RWPE2 (cell line): ENCODE results near the gene TH.
A peak's percentile ranks its signal among the peaks of the same experiment; 100 is the strongest.

ENCODE experiments used
- ATAC-seq: fragments of 200-7000 bp; cut with Tn5 transposase; 3 replicates; pipeline ENCODE4 v1.9.1; 2021; ENCODE audit warnings: low read depth
- DNase-seq: peaks from one replicate; pipeline ENCODE4 v3.0.0-alpha.2; 2020; ENCODE audit warnings: low spot score
- H3K27ac ChIP-seq: fragments of 450-650 bp; 2 replicates; pipeline ENCODE4 v1.5.1; 2017; ENCODE audit warnings: mild to moderate bottlenecking; ENCODE audit not compliant: poor library complexity, severe bottlenecking
- H3K27me3 ChIP-seq: fragments of 250-450 bp; sonication (Bioruptor Pico); 2 replicates; pipeline ENCODE4 v1.5.1; 2021; ENCODE audit warnings: mild to moderate bottlenecking, moderate library complexity; ENCODE audit not compliant: insufficient read depth, poor library complexity, severe bottlenecking
- H3K36me3 ChIP-seq: fragments of 250-450 bp; sonication (Bioruptor Pico); 2 replicates; pipeline ENCODE4 v1.5.1; 2020; ENCODE audit warnings: low read depth, mild to moderate bottlenecking, moderate library complexity
- H3K4me1 ChIP-seq: fragments of 250-450 bp; sonication (Bioruptor Pico); 2 replicates; pipeline ENCODE4 v1.5.1; 2021; ENCODE audit warnings: mild to moderate bottlenecking, moderate library complexity; ENCODE audit not compliant: insufficient read depth, poor library complexity, severe bottlenecking
- H3K4me3 ChIP-seq: fragments of 250-450 bp; sonication (Bioruptor Pico); 2 replicates; pipeline ENCODE4 v1.5.1; 2021; ENCODE audit warnings: mild to moderate bottlenecking, moderate library complexity; ENCODE audit not compliant: severe bottlenecking
- H3K9me3 ChIP-seq: fragments of 250-450 bp; sonication (Bioruptor Pico); 2 replicates; pipeline ENCODE4 v1.5.1; 2021; ENCODE audit warnings: mild to moderate bottlenecking, moderate library complexity; ENCODE audit not compliant: severe bottlenecking
- TF ChIP-seq, protein P1 (sequence below): fragments of 450-650 bp; IDR thresholded peaks from one replicate; pipeline ENCODE4 v1.5.1; 2017; ENCODE audit warnings: mild to moderate bottlenecking, moderate library complexity; ENCODE audit not compliant: poor library complexity, severe bottlenecking

TH gene

DNA sequence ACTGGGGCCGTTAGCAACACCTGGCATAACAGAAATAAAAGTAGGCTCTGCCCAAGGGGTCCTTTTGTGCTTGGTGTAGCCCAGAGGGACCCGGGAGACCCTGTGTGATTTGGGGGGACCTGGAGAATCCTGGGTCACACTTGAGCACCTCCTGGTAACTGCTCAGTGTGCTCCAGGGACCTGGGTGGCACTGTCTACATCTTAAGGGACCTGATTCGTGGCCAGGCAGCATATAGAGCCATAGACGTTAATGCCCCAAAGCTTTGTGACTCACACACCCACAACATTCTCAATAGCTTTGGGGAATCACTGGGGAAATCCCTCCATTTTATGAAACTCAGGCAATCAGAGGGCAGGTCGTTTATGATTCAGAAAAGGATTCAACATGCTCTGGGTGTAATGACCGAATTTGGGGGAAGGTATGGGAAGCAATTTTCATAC is 28.8 kb downstream of the TH start:
- no peaks in the 10 kb centered on the region for H3K4me1 ChIP-seq
- H3K36me3 ChIP-seq = no peaks in the 10 kb centered on the region
- 0 out of 3 replicates have a peak, but pooled peaks have one; percentile 10 for ATAC-seq
- H3K27ac ChIP-seq = no peak overlapping the region
- DNase-seq = no peak
- no peak overlapping the region for H3K4me3 ChIP-seq
- H3K27me3 ChIP-seq = peaks cover 90% of the 10 kb centered on the region
- no peaks in the 10 kb centered on the region for H3K9me3 ChIP-seq
- TF ChIP-seq, protein P1, sequence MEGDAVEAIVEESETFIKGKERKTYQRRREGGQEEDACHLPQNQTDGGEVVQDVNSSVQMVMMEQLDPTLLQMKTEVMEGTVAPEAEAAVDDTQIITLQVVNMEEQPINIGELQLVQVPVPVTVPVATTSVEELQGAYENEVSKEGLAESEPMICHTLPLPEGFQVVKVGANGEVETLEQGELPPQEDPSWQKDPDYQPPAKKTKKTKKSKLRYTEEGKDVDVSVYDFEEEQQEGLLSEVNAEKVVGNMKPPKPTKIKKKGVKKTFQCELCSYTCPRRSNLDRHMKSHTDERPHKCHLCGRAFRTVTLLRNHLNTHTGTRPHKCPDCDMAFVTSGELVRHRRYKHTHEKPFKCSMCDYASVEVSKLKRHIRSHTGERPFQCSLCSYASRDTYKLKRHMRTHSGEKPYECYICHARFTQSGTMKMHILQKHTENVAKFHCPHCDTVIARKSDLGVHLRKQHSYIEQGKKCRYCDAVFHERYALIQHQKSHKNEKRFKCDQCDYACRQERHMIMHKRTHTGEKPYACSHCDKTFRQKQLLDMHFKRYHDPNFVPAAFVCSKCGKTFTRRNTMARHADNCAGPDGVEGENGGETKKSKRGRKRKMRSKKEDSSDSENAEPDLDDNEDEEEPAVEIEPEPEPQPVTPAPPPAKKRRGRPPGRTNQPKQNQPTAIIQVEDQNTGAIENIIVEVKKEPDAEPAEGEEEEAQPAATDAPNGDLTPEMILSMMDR = no peak

DNA sequence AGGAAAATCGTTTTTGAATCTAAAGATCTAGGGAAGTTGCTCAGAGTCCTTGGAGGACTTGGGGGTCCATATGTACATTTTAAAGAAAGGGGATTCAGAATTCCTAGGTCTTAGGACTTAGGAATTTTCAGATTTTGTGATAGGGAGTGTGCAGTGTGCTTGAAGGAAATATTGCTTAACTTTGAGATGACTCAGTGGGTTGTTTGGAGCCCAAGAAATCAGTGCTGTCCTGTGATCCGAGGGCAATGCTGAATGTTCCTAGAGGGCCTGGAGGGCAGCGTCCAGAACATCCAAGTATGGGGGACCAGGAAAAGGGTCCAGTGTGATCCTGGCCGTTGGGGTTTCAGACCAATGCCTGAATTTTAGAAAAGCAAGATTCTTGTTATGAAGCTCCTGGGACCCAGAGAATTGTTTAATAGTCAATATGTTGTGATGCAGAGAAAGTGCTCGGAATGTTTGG is 29.3 kb downstream of the TH start:
- Histone ChIP-seq H3K4me3 (no peak overlapping the region), H3K9me3 (no peaks in the 10 kb centered on the region), H3K36me3 (no peaks in the 10 kb centered on the region), H3K27me3 (peaks cover 90% of the 10 kb centered on the region), H3K27ac (no peak overlapping the region), H3K4me1 (no peaks in the 10 kb centered on the region)
- peak; percentile 44; the same call in 1 of the 3 replicates for ATAC-seq
- TF ChIP-seq, protein P1 = no peak
- DNase-seq = no peak

DNA sequence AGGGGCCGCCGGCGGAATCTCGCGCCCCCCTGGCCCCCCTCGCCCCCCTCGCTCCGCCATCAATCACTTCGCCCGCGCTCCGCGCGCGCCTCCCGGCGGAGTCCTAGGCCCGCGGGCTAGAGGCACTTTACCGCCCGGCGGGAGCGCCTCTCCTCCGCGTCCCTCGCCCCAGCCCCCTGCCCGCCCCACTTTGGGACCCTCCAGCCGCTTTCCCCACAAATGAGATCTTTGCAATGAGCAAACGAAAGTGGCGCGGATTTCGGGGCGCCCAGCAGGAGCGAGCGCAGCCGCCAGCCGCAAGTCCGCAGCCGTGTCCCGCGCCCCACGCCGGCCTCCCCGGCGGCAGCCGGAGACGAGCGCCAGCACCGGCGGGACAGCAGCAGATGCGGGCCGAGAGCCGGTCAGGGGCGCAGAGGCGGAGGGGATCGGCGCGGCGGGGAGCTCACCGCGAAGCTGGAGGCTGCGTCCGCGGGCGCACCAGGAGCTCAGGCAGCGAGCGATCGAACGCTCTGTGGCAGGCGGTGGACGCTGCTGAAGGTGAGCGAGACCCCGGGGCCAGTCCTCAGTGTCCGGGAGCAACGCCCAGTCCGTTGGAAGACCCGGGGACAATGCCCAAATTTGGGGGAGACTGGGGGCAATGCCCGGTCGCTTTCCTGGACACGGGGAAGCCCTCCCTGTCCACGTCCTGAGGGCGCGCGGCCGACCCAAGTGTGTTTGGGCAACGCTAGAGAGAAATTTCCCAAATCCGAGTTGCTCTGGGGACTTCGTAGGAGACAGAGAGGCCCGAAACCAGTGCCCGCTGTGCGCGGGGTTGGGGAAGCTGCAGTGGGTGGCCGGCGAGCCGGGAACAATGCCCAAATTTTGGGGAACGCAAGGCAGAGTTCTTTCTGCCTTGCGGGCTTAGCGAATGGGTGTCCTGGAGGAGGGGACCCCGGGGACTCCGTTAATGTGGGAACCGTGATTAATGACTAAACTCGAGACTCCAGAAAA is 30.9 kb downstream of the TH start:
- TF ChIP-seq, protein P1 = no peak
- ATAC-seq (no peak), DNase-seq (no peak)
- no peaks in the 10 kb centered on the region for H3K36me3 ChIP-seq
- no peaks in the 10 kb centered on the region for H3K9me3 ChIP-seq
- no peaks in the 10 kb centered on the region for H3K4me1 ChIP-seq
- peaks cover 82% of the 10 kb centered on the region for H3K27me3 ChIP-seq
- H3K27ac ChIP-seq = no peak overlapping the region
- H3K4me3 ChIP-seq = no peak overlapping the region

DNA sequence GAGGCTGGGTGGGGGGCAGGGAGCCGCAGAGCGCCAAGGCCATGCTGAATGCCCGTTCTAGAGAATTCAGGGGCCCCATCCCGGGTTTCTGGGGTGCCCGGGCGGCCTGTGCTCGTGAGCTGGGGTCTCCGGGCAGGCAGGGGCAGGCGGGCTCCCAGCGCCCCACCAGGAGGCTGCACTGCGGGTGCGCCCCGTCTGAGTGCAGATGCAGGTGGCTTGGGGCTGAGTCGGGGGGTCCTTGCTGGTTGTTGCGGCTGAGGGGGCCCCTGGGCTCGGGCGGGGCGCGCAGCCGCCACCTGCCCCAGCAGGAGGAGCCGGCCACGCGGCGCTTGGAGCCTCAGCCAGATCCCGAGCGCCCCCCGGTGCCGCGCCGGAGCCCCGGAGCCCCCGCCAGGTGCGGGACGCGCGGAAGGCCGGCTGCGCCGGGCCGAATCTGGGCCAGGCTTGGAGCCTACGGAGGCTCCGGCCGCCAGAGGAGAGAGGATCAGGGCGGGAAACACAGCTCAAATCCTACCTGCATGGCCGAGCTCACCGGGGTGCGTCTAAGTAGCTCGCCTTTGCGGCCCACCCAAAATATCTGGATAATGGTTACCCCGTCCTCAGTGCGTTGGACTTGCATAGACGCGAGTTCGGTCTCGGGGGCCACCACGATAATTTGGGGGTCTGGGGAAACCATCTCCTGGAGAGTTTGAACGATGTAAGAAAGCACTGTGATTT is 31.8 kb downstream of the TH start:
- H3K36me3 ChIP-seq = no peaks in the 10 kb centered on the region

More for the DNA sequence above, 31.8 kb downstream of the TH start:
- TF ChIP-seq, protein P1 = peak; percentile 7
- H3K27me3 ChIP-seq = peaks cover 72% of the 10 kb centered on the region
- no peaks in the 10 kb centered on the region for H3K4me1 ChIP-seq
- H3K4me3 ChIP-seq = no peak overlapping the region
- DNase-seq = no peak
- no peak overlapping the region for H3K27ac ChIP-seq
- H3K9me3 ChIP-seq = no peaks in the 10 kb centered on the region
- ATAC-seq = no peak
